ENCODE data around the gene KIFBP.
"Not testable (repeated sequence)": the region's sequence is repeated elsewhere in the genome, so short reads cannot be mapped to it uniquely, and the experiment has no call there.

KIFBP gene

DNA sequence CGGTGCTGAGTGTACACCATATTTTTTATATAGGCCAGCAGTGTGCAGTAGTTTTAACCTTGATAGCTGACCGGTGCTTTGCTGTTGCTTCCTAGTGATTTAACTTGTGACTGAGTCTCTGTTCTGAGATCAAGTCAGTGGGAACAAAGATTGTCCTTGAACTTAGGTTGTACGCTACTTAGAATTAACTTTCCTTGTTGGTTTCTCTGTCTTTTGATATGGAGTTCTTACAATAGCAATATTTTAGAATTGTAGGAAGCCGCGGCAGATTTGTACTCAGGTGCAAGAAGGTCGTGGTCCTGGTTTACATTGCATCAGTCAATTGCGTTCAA, 31.4 kb upstream of the KIFBP start:
- TF ChIP-seq, protein P1, sequence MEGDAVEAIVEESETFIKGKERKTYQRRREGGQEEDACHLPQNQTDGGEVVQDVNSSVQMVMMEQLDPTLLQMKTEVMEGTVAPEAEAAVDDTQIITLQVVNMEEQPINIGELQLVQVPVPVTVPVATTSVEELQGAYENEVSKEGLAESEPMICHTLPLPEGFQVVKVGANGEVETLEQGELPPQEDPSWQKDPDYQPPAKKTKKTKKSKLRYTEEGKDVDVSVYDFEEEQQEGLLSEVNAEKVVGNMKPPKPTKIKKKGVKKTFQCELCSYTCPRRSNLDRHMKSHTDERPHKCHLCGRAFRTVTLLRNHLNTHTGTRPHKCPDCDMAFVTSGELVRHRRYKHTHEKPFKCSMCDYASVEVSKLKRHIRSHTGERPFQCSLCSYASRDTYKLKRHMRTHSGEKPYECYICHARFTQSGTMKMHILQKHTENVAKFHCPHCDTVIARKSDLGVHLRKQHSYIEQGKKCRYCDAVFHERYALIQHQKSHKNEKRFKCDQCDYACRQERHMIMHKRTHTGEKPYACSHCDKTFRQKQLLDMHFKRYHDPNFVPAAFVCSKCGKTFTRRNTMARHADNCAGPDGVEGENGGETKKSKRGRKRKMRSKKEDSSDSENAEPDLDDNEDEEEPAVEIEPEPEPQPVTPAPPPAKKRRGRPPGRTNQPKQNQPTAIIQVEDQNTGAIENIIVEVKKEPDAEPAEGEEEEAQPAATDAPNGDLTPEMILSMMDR (IDR thresholded peaks at IDR 0.05; ENCODE audit: borderline replicate concordance, insufficient read depth, low read depth, low read length) = no peak
- H3K4me3 ChIP-seq (ENCODE audit: low read depth, low read length) = peak overlapping the region; percentile 91

- H3K4me3 ChIP-seq (ENCODE audit: low read depth, low read length) = peak overlapping the region; percentile 91
- TF ChIP-seq, protein P1 (IDR thresholded peaks at IDR 0.05; ENCODE audit: borderline replicate concordance, insufficient read depth, low read depth, low read length) = no peak
These were observed 30.9 kb upstream of the KIFBP start for GRCh38 chr10:68957654-68958053.

DNA sequence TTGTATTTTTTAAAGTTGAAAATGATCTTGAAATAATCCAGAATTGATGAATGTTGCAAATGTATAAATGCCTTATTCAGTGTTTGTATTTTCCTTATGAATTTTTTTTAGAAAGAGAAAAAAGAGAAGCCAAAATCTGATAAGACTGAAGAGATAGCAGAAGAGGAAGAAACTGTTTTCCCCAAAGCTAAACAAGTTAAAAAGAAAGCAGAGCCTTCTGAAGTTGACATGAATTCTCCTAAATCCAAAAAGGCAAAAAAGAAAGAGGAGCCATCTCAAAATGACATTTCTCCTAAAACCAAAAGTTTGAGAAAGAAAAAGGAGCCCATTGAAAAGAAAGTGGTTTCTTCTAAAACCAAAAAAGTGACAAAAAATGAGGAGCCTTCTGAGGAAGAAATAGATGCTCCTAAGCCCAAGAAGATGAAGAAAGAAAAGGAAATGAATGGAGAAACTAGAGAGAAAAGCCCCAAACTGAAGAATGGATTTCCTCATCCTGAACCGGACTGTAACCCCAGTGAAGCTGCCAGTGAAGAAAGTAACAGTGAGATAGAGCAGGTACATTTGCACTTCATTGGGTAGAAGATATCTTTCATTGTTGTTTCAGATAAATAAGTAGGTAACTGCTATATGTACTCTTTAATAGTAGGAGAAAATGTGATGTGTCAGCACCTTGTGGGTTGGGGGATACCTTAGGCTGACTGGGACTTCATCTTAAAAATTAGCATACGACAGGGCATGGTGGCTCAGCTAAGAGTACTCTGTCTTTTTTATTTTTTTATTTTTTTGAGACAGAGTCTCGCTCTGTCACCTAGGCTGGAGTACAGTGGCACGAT, 28.7 kb upstream of the KIFBP start:
- TF ChIP-seq, protein P1 (IDR thresholded peaks at IDR 0.05; ENCODE audit: borderline replicate concordance, insufficient read depth, low read depth, low read length) = no peak
- H3K4me3 ChIP-seq (ENCODE audit: low read depth, low read length) = no peak overlapping the region

DNA sequence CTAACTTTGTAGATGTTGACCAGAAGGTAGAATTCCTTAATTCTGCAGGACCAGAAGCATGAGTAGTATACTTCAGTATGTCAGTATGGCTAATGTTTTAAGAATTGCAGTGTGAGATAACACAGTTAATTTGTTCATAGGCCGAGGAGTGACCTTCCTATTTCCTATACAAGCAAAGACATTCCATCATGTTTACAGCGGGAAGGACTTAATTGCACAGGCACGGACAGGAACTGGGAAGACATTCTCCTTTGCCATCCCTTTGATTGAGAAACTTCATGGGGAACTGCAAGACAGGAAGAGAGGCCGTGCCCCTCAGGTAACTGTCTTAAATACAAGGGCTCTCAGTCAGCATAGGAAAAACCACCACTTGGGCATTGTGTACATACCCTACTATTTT, 25.5 kb upstream of the KIFBP start:
- H3K4me3 ChIP-seq (ENCODE audit: low read depth, low read length) = no peak overlapping the region
- TF ChIP-seq, protein P1 (IDR thresholded peaks at IDR 0.05; ENCODE audit: borderline replicate concordance, insufficient read depth, low read depth, low read length) = no peak

DNA sequence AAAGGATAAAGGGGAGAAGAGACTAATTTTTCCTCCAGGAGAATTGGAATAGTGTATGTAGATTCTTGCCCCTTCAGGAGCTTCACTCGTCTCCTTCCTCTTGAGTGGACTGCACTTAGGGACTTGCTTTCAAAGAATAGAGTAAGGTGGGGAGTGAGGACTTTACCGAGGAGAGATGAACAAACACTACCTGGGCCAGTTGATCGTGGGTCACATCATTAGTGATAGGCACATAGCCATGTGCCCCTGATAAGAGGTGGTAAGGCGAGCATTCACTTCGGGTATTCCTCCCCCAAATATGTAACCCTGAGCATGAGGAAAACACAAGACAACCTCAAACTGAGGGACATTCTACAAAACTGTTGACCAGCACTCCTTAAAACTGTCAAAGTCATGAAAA, 14.6 kb upstream of the KIFBP start:
- no peak overlapping the region for H3K4me3 ChIP-seq (ENCODE audit: low read depth, low read length)
- TF ChIP-seq, protein P1 (IDR thresholded peaks at IDR 0.05; ENCODE audit: borderline replicate concordance, insufficient read depth, low read depth, low read length) = no peak

DNA sequence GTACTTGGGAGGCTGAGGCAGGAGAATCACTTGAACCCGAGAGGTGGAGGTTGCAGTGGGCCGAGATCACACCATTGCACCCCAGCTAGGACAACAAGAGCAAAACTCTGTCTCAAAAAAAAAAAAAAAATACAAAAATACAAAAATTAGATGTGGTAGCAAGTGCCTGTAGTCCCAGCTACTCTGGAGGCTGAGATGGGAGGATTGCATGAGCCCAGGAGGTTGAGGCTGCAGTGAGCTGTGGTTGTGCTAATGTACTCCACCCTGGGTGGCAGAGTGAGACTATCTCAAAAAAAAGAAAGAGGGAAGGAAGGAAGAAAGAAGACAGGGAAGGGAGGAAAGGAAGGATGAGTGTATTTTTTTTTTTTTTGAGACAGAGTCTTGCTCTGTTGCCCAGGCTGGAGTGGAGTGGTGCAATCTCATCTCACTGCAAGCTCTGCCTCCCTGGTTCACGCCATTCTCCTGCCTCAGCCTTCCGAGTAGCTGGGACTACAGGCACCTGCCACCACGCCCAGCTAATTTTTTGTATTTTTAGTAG, 12.6 kb upstream of the KIFBP start:
- H3K4me3 ChIP-seq (ENCODE audit: low read depth, low read length) = not testable (repeated sequence)

DNA sequence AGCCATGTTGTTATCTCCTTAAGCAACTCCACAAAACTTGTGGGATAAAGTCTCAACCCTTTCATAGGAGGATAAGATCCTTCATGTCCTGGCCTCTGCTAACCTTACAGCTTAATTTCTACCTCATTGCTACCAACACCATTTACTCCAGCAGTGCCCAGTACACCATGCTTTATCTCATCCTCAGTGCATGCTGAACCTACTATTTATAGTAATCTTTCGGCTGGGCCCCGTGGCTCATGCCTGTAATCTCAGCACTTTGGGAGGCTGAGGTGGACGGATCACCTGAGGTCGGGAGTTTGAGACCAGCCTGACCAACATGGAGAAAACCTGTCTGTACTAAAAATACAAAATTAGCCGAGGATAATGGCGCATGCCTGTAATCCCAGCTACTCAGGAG, 8.9 kb upstream of the KIFBP start:
- H3K4me3 ChIP-seq (ENCODE audit: low read depth, low read length) = not testable (repeated sequence)

GRCh38 chr10:68981074-68981473, 7.5 kb upstream of the KIFBP start:
- TF ChIP-seq, protein P1 (IDR thresholded peaks at IDR 0.05; ENCODE audit: borderline replicate concordance, insufficient read depth, low read depth, low read length) = no peak
- H3K4me3 ChIP-seq (ENCODE audit: low read depth, low read length) = no peak overlapping the region
